Effector memory CD4-positive, alpha-beta T cell (primary cell): ENCODE data around the gene C9orf43.
"Not testable (repeated sequence)": the region's sequence is repeated elsewhere in the genome, so short reads cannot be mapped to it uniquely, and the experiment has no call there.

Source experiments
- DNase-seq, 3 donors: peaks; one replicate each; pipeline ENCODE4 v3.0.0-alpha.2; 2020
- H3K27ac ChIP-seq: 2 replicates; pipeline ENCODE4 v1.7.0; 2013; ENCODE audit warnings: mild to moderate bottlenecking, low read length, moderate library complexity; ENCODE audit not compliant: insufficient read depth, poor library complexity, severe bottlenecking
- H3K27me3 ChIP-seq: replicated peaks from 2 replicates; pipeline ENCODE4 v1.7.0; 2013; ENCODE audit warnings: mild to moderate bottlenecking, low read length; ENCODE audit not compliant: insufficient read depth, control insufficient read depth, poor library complexity, severe bottlenecking
- H3K36me3 ChIP-seq: 2 replicates; pipeline ENCODE4 v1.7.0; 2013; ENCODE audit warnings: mild to moderate bottlenecking, low read length, moderate library complexity; ENCODE audit not compliant: control insufficient read depth, insufficient read depth
- H3K4me1 ChIP-seq: 2 replicates; pipeline ENCODE4 v1.7.0; 2013; ENCODE audit warnings: low read length, mild to moderate bottlenecking; ENCODE audit not compliant: control insufficient read depth, insufficient read depth, poor library complexity, severe bottlenecking
- H3K4me3 ChIP-seq: 2 replicates; pipeline ENCODE4 v1.7.0; 2013; ENCODE audit warnings: low read length, low read depth, mild to moderate bottlenecking; ENCODE audit not compliant: insufficient read depth, poor library complexity, severe bottlenecking
- H3K9me3 ChIP-seq: 2 replicates; pipeline ENCODE4 v1.7.0; 2013; ENCODE audit warnings: mild to moderate bottlenecking, low read length, moderate library complexity; ENCODE audit not compliant: control insufficient read depth

Gene C9orf43

GRCh38 chr9:113372059-113372458 is 38.5 kb upstream of the C9orf43 start:
- Histone ChIP-seq H3K4me3 (no peak overlapping the region), H3K36me3 (peaks cover 17% of the 10 kb centered on the region)
- DNase-seq: no peak

GRCh38 chr9:113373256-113373655 is 37.3 kb upstream of the C9orf43 start:
- H3K27me3 ChIP-seq: no peaks in the 10 kb centered on the region
- peaks cover 3% of the 10 kb centered on the region for H3K4me1 ChIP-seq
- DNase-seq: no peak
- H3K4me3 ChIP-seq: no peak overlapping the region
- no peak overlapping the region for H3K27ac ChIP-seq
- H3K36me3 ChIP-seq: peaks cover 17% of the 10 kb centered on the region
- H3K9me3 ChIP-seq: no peaks in the 10 kb centered on the region

More at GRCh38 chr9:113372059-113372458, 38.5 kb upstream of the C9orf43 start:
- no peaks in the 10 kb centered on the region for H3K9me3 ChIP-seq
- H3K27ac ChIP-seq: no peak overlapping the region
- H3K27me3 ChIP-seq: no peaks in the 10 kb centered on the region
- peaks cover 3% of the 10 kb centered on the region for H3K4me1 ChIP-seq

- Histone ChIP-seq H3K27ac (no peak overlapping the region), H3K4me1 (peaks cover 3% of the 10 kb centered on the region), H3K36me3 (peaks cover 17% of the 10 kb centered on the region), H3K27me3 (no peaks in the 10 kb centered on the region), H3K9me3 (no peaks in the 10 kb centered on the region), H3K4me3 (no peak overlapping the region)
- DNase-seq: no peak
Observed at GRCh38 chr9:113373676-113374392, 36.7 kb upstream of the C9orf43 start.

GRCh38 chr9:113375057-113376023 is 35.2 kb upstream of the C9orf43 start:
- H3K36me3 ChIP-seq: peaks cover 17% of the 10 kb centered on the region
- peaks cover 3% of the 10 kb centered on the region for H3K4me1 ChIP-seq
- H3K9me3 ChIP-seq: no peaks in the 10 kb centered on the region
- H3K27me3 ChIP-seq: no peaks in the 10 kb centered on the region
- H3K27ac ChIP-seq: no peak overlapping the region
- no peak overlapping the region for H3K4me3 ChIP-seq
- DNase-seq: no peak

- Histone ChIP-seq H3K27ac (peak within 1 kb of the TSS; percentile 75), H3K4me3 (peak within 1 kb of the TSS; percentile 93), H3K27me3 (no peaks in the 10 kb centered on the region), H3K36me3 (peaks cover 17% of the 10 kb centered on the region), H3K9me3 (no peaks in the 10 kb centered on the region), H3K4me1 (peaks cover 3% of the 10 kb centered on the region)
- DNase-seq: peak; percentile 65 to 71 (median 69)
Observed at GRCh38 chr9:113376634-113377567, 33.6 kb upstream of the C9orf43 start, which contains the start of gene HDHD3. Gene HDHD3 (minus strand): TSS chr9:113376986. CDS start chr9:113374354, 2,632 bp downstream.

GRCh38 chr9:113379094-113379828 is 31.3 kb upstream of the C9orf43 start:
- not testable (repeated sequence) for H3K36me3 ChIP-seq, H3K9me3 ChIP-seq, DNase-seq, H3K27me3 ChIP-seq, H3K27ac ChIP-seq, H3K4me3 ChIP-seq, H3K4me1 ChIP-seq

GRCh38 chr9:113379829-113380210 is 30.7 kb upstream of the C9orf43 start:
- H3K27ac ChIP-seq, H3K36me3 ChIP-seq, H3K27me3 ChIP-seq: not testable (repeated sequence)

GRCh38 chr9:113380869-113381378 is 29.6 kb upstream of the C9orf43 start:
- no peak overlapping the region for H3K4me3 ChIP-seq
- no peak for DNase-seq

More at GRCh38 chr9:113379829-113380210, 30.7 kb upstream of the C9orf43 start:
- not testable (repeated sequence) for H3K4me1 ChIP-seq, DNase-seq, H3K4me3 ChIP-seq, H3K9me3 ChIP-seq

GRCh38 chr9:113381441-113381840 is 29.1 kb upstream of the C9orf43 start:
- H3K36me3 ChIP-seq, H3K9me3 ChIP-seq, H3K27me3 ChIP-seq, H3K4me1 ChIP-seq, H3K4me3 ChIP-seq, H3K27ac ChIP-seq, DNase-seq: not testable (repeated sequence)

More at GRCh38 chr9:113380869-113381378, 29.6 kb upstream of the C9orf43 start:
- Histone ChIP-seq H3K36me3 (no peaks in the 10 kb centered on the region), H3K27me3 (no peaks in the 10 kb centered on the region), H3K27ac (no peak overlapping the region), H3K4me1 (no peaks in the 10 kb centered on the region), H3K9me3 (no peaks in the 10 kb centered on the region)
